HCT116 (cell line): ENCODE measurements around the gene ASAP2. TPM values are rescaled to one million over a fixed set of nuclear protein-coding genes. Genes with fewer than 3 reads are reported as not detected.

Source experiments
- ATAC-seq: fragments of 200-7000 bp; cut with Tn5 transposase; 2 replicates; pipeline ENCODE4 v1.9.1; 2020; ENCODE audit warnings: mild to moderate bottlenecking, moderate library complexity
- BruUV-seq: library from RNA; stranded (reverse); fragments of 400-500 nt; replicated peaks from 2 replicates; lab custom pipeline; 2021; lab: Mats Ljungman, UMichigan
- CTCF ChIA-PET: fragments of 300-600 bp; sonication (Branson Sonifier 250); formaldehyde crosslinking; loops from one replicate; lab custom pipeline; 2021; ENCODE audit warnings: antibody characterized with exemption; lab: Charles Lee
- POLR2A ChIA-PET: fragments of 300-600, 350-600 bp; sonication (Branson Sonifier 250); formaldehyde crosslinking; loops from one replicate; lab custom pipeline; 2021; ENCODE audit warnings: antibody characterized with exemption; lab: Charles Lee
- RAD21 ChIA-PET, 2 experiments: fragments of 300-600 bp; sonication (Branson Sonifier 250); formaldehyde crosslinking; loops; one replicate each; lab custom pipeline; 2023; ENCODE audit warnings: low total read pairs in 2 of 2; ENCODE audit not compliant: uncharacterized antibody in 2 of 2, unreplicated experiment in 2 of 2, low non-redundant PET in 1 of 2; lab: Charles Lee
- DNase-seq: peaks from one replicate; pipeline ENCODE4 v3.0.0-alpha.2; 2010; ENCODE audit warnings: low read depth, low spot score
- H2AFZ ChIP-seq: fragments of 200-600 bp; shearing (Covaris generic), sonication (generic); 2 replicates; pipeline ENCODE4 v1.6.1; 2017; ENCODE audit warnings: low read depth, mixed run types, mixed read lengths, antibody characterized with exemption, low read length; ENCODE audit not compliant: poor library complexity, severe bottlenecking
- H3K27ac ChIP-seq: 2 replicates; pipeline ENCODE4 v1.5.1; 2012; ENCODE audit warnings: low read depth, low read length
- H3K27me3 ChIP-seq: fragments of 200-600 bp; sonication (generic); 2 replicates; pipeline ENCODE4 v1.6.1; 2016; ENCODE audit warnings: mixed run types, low read length, mixed read lengths; ENCODE audit not compliant: insufficient read depth
- H3K36me3 ChIP-seq, 2 experiments: fragments of 200-500 bp in 1 of 2; fragments of 200-600 bp in 1 of 2; sonication (Bioruptor generic) in 1 of 2; sonication (generic) in 1 of 2; 2 replicates each; pipeline versions ENCODE4 v1.5.1 to v1.6.1; 2014 to 2016; ENCODE audit warnings: low read length in 2 of 2, inconsistent platforms in 1 of 2, mixed read lengths in 1 of 2, mixed run types in 1 of 2; ENCODE audit not compliant: insufficient read depth in 2 of 2, control insufficient read depth in 1 of 2
- H3K4me1 ChIP-seq, 2 experiments: fragments of 200-600 bp in 1 of 2; sonication (generic) in 1 of 2; 2 replicates each; pipeline versions ENCODE4 v1.5.1 to v1.6.1; 2012 to 2017; ENCODE audit warnings: low read length in 2 of 2, inconsistent platforms in 1 of 2, mild to moderate bottlenecking in 1 of 2, mixed read lengths in 1 of 2, mixed run types in 1 of 2, moderate library complexity in 1 of 2; ENCODE audit not compliant: insufficient read depth in 2 of 2, control insufficient read depth in 1 of 2
- H3K4me2 ChIP-seq: fragments of 200-600 bp; sonication (generic); 2 replicates; pipeline ENCODE4 v1.6.1; 2017; ENCODE audit warnings: mixed run types, low read length, mixed read lengths
- H3K4me3 ChIP-seq, 2 experiments: fragments of 200-600 bp in 1 of 2; sonication (generic) in 1 of 2; replicated peaks in 1 of 2; 2 replicates each; pipeline ENCODE4 v1.5.1; 2011 to 2016; ENCODE audit warnings: low read length in 2 of 2, control low read depth in 1 of 2, low read depth in 1 of 2, mild to moderate bottlenecking in 1 of 2, mixed read lengths in 1 of 2, mixed run types in 1 of 2
- H3K79me2 ChIP-seq: fragments of 200-600 bp; sonication (generic); 2 replicates; pipeline ENCODE4 v1.6.1; 2017; ENCODE audit warnings: mild to moderate bottlenecking, mixed run types, low read length, moderate library complexity, mixed read lengths; ENCODE audit not compliant: insufficient read depth
- H3K9ac ChIP-seq: fragments of 200-600 bp; sonication (generic); 2 replicates; pipeline ENCODE4 v1.6.1; 2016; ENCODE audit warnings: low read length, mixed read lengths
- H3K9me2 ChIP-seq: fragments of 200-600 bp; sonication (generic), shearing (Covaris generic); 2 replicates; pipeline ENCODE4 v1.6.1; 2017; ENCODE audit warnings: mixed run types, mild to moderate bottlenecking, moderate library complexity; ENCODE audit not compliant: insufficient read depth
- H3K9me3 ChIP-seq, 2 experiments: fragments of 200-500 bp in 1 of 2; fragments of 200-600 bp in 1 of 2; sonication (Bioruptor generic) in 1 of 2; sonication (generic) in 1 of 2; 2 replicates each; pipeline ENCODE4 v1.6.1; 2014 to 2017; ENCODE audit warnings: low read length in 2 of 2, mixed read lengths in 2 of 2, inconsistent platforms in 1 of 2, low read depth in 1 of 2, mild to moderate bottlenecking in 1 of 2, mixed run types in 1 of 2, moderate library complexity in 1 of 2; ENCODE audit not compliant: control insufficient read depth in 1 of 2, insufficient read depth in 1 of 2
- H4K20me1 ChIP-seq: fragments of 200-600 bp; sonication (generic), shearing (Covaris generic); 2 replicates; pipeline ENCODE4 v1.6.1; 2017; ENCODE audit warnings: mixed run types, mild to moderate bottlenecking, moderate library complexity; ENCODE audit not compliant: insufficient read depth
- CEBPB ChIP-seq: IDR thresholded peaks from 2 replicates; pipeline ENCODE4 v1.6.1; 2012; ENCODE audit warnings: low read depth
- EGR1 ChIP-seq: IDR thresholded peaks from 2 replicates; pipeline ENCODE4 v1.6.1; 2012; ENCODE audit warnings: low read depth
- EZH2 ChIP-seq: fragments of 200-600 bp; sonication (generic); IDR thresholded peaks from 2 replicates; pipeline ENCODE4 v1.6.1; 2017; ENCODE audit warnings: antibody characterized with exemption, mixed run types
- EZH2phosphoT487 ChIP-seq: fragments of 200-600 bp; IDR thresholded peaks from 2 replicates; pipeline ENCODE4 v1.6.1; 2018; ENCODE audit warnings: antibody characterized with exemption, borderline replicate concordance
- FOSL1 ChIP-seq: IDR thresholded peaks from 2 replicates; pipeline ENCODE4 v1.6.1; 2012; ENCODE audit warnings: low read depth
- POLR2A ChIP-seq: IDR thresholded peaks from 2 replicates; pipeline ENCODE4 v1.7.0; 2011; ENCODE audit warnings: borderline replicate concordance; ENCODE audit not compliant: insufficient read depth, insufficient read length; ENCODE audit errors: extremely low read depth
- SIN3A ChIP-seq: IDR thresholded peaks from 2 replicates; pipeline ENCODE4 v1.6.1; 2012; ENCODE audit warnings: low read depth
- SP1 ChIP-seq: IDR thresholded peaks from 2 replicates; pipeline ENCODE4 v1.6.1; 2012; ENCODE audit warnings: low read depth
- TCF7L2 ChIP-seq: IDR thresholded peaks from 2 replicates; pipeline ENCODE4 v1.7.0; 2011; ENCODE audit warnings: borderline replicate concordance, inconsistent platforms; ENCODE audit not compliant: insufficient read depth, insufficient read length; ENCODE audit errors: extremely low read depth
- ZNF274 ChIP-seq: fragments of 200-500 bp; sonication (Bioruptor generic); IDR thresholded peaks from 2 replicates; pipeline ENCODE4 v1.6.1; 2014; ENCODE audit warnings: mild to moderate bottlenecking, low read depth, low read length, inconsistent platforms
- intact Hi-C: fragments of 100-400 bp; cut with micrococcal nuclease; formaldehyde crosslinking; loops from 2 replicates; pipeline ENCODE4 v1.10.0; 2022
- total RNA-seq: library from RNA; stranded (reverse); gene quantifications from one replicate; pipeline ENCODE4 v1.2.1, GENCODE V29; 2021; ENCODE audit not compliant: unreplicated experiment
- TF ChIP-seq, protein P1 (sequence below): IDR thresholded peaks from 2 replicates; pipeline ENCODE4 v1.6.1; 2012
- TF ChIP-seq, protein P2 (sequence below), 3 experiments: fragments of 200-600 bp in 1 of 3; sonication (generic) in 1 of 3; IDR thresholded peaks in 2 of 3; conservative IDR thresholded peaks in 1 of 3; 2 replicates each; pipeline ENCODE4 v1.5.1; 2012 to 2017; ENCODE audit warnings: low read depth in 2 of 3, low read length in 2 of 3, antibody characterized with exemption in 1 of 3, borderline replicate concordance in 1 of 3, control low read depth in 1 of 3, mild to moderate bottlenecking in 1 of 3, mixed read lengths in 1 of 3, mixed run types in 1 of 3, moderate library complexity in 1 of 3; ENCODE audit not compliant: insufficient read depth in 1 of 3
- TF ChIP-seq, protein P3 (sequence below): IDR thresholded peaks from 2 replicates; pipeline ENCODE4 v1.6.1; 2011; ENCODE audit warnings: mild to moderate bottlenecking, low read length, moderate library complexity; ENCODE audit not compliant: insufficient replicate concordance; ENCODE audit errors: extremely low read depth
- TF ChIP-seq, protein P4 (sequence below): IDR thresholded peaks from 2 replicates; pipeline ENCODE4 v1.6.1; 2012
- TF ChIP-seq, protein P5 (sequence below): IDR thresholded peaks from 2 replicates; pipeline ENCODE4 v1.6.1; 2012; ENCODE audit warnings: low read depth

Gene ASAP2
- total RNA-seq, 1 experiment from 2014 or later: 16.5 TPM

DNA sequence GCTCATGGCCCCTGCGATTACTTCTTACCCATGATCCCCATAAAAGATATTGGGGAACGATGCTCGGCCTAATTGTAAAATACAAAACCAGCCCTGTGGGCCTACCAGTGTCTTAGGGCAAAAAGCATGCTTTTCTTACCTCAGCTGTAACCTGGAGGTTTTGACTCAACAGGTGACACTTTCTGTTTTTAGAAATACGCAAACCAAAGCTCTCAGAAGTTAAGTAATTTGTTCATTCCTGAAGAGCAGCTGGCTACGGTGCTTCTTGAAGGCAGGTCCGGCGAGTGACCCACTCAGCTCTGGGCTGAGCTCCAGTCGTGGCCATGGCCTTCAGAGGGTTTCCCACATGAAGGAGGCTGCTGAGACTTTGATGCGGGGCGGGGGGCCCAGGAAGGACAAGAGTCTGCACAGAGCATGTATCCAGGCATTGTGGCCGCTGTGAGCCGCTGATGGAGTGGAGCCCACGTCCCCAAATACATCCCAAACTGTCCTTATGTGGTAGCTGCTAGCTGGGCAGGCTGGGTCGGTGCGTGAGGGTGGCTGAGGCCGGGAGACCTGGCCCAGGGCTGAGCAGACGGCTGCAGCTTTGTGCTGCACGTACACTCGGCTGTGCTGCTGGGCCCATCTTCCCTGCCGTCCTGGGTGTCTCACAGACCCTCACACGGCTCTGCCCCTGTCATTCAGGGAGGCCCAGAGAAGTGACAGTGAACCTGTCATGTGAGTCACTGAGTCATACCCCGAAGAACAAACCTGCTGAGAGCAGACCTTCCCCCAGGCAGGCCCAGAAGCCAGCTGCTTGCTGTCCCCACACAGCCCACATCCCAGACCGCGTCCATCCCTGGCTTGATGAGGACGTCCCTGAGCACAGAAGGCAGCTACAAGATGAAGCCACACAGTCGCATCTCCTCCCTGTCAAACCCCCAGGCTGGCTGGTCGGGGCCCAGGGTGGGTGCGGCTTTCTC is 182.6 kb downstream of the ASAP2 start:
- no peaks in the 10 kb centered on the region for H3K9me3 ChIP-seq
- intact Hi-C loops: no loop called here
- TF ChIP-seq SIN3A (no peak), SP1 (no peak), TCF7L2 (no peak), ZNF274 (no peak), CEBPB (no peak), FOSL1 (no peak), POLR2A (no peak), EGR1 (no peak), EZH2 (no peak), EZH2phosphoT487 (no peak)
- TF ChIP-seq, protein P1, sequence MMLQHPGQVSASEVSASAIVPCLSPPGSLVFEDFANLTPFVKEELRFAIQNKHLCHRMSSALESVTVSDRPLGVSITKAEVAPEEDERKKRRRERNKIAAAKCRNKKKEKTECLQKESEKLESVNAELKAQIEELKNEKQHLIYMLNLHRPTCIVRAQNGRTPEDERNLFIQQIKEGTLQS: no peak
- TF ChIP-seq, protein P2, sequence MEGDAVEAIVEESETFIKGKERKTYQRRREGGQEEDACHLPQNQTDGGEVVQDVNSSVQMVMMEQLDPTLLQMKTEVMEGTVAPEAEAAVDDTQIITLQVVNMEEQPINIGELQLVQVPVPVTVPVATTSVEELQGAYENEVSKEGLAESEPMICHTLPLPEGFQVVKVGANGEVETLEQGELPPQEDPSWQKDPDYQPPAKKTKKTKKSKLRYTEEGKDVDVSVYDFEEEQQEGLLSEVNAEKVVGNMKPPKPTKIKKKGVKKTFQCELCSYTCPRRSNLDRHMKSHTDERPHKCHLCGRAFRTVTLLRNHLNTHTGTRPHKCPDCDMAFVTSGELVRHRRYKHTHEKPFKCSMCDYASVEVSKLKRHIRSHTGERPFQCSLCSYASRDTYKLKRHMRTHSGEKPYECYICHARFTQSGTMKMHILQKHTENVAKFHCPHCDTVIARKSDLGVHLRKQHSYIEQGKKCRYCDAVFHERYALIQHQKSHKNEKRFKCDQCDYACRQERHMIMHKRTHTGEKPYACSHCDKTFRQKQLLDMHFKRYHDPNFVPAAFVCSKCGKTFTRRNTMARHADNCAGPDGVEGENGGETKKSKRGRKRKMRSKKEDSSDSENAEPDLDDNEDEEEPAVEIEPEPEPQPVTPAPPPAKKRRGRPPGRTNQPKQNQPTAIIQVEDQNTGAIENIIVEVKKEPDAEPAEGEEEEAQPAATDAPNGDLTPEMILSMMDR (IDR thresholded peaks at IDR 0.05 in 2 of 3, conservative IDR thresholded peaks at IDR 0.05 in 1 of 3; ENCODE audit: borderline replicate concordance in 1 of 3, insufficient read depth in 1 of 3, low read depth in 2 of 3, low read length in 2 of 3): no peak
- TF ChIP-seq, protein P3, sequence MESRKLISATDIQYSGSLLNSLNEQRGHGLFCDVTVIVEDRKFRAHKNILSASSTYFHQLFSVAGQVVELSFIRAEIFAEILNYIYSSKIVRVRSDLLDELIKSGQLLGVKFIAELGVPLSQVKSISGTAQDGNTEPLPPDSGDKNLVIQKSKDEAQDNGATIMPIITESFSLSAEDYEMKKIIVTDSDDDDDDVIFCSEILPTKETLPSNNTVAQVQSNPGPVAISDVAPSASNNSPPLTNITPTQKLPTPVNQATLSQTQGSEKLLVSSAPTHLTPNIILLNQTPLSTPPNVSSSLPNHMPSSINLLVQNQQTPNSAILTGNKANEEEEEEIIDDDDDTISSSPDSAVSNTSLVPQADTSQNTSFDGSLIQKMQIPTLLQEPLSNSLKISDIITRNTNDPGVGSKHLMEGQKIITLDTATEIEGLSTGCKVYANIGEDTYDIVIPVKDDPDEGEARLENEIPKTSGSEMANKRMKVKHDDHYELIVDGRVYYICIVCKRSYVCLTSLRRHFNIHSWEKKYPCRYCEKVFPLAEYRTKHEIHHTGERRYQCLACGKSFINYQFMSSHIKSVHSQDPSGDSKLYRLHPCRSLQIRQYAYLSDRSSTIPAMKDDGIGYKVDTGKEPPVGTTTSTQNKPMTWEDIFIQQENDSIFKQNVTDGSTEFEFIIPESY: no peak
- TF ChIP-seq, protein P4, sequence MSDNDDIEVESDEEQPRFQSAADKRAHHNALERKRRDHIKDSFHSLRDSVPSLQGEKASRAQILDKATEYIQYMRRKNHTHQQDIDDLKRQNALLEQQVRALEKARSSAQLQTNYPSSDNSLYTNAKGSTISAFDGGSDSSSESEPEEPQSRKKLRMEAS: no peak
- TF ChIP-seq, protein P5, sequence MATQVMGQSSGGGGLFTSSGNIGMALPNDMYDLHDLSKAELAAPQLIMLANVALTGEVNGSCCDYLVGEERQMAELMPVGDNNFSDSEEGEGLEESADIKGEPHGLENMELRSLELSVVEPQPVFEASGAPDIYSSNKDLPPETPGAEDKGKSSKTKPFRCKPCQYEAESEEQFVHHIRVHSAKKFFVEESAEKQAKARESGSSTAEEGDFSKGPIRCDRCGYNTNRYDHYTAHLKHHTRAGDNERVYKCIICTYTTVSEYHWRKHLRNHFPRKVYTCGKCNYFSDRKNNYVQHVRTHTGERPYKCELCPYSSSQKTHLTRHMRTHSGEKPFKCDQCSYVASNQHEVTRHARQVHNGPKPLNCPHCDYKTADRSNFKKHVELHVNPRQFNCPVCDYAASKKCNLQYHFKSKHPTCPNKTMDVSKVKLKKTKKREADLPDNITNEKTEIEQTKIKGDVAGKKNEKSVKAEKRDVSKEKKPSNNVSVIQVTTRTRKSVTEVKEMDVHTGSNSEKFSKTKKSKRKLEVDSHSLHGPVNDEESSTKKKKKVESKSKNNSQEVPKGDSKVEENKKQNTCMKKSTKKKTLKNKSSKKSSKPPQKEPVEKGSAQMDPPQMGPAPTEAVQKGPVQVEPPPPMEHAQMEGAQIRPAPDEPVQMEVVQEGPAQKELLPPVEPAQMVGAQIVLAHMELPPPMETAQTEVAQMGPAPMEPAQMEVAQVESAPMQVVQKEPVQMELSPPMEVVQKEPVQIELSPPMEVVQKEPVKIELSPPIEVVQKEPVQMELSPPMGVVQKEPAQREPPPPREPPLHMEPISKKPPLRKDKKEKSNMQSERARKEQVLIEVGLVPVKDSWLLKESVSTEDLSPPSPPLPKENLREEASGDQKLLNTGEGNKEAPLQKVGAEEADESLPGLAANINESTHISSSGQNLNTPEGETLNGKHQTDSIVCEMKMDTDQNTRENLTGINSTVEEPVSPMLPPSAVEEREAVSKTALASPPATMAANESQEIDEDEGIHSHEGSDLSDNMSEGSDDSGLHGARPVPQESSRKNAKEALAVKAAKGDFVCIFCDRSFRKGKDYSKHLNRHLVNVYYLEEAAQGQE: no peak
- no peak overlapping the region for H3K9ac ChIP-seq
- no TSS peak for BruUV-seq
- no peaks in the 10 kb centered on the region for H3K79me2 ChIP-seq
- H3K36me3 ChIP-seq: peaks cover 0 to 4% of the 10 kb centered on the region in 2 experiments; a peak in 1 of 4 replicates
- peaks cover 20 to 32% of the 10 kb centered on the region in 2 experiments for H3K4me1 ChIP-seq
- DNase-seq (no peak), ATAC-seq (no peak)
- H3K4me2 ChIP-seq: no peak overlapping the region
- ChIA-PET RAD21 (no interaction called here), CTCF (no interaction called here), POLR2A (no interaction called here)
- no peaks in the 10 kb centered on the region for H3K27me3 ChIP-seq
- H3K4me3 ChIP-seq: no peak overlapping the region
- H2AFZ ChIP-seq: no peak overlapping the region
- no peaks in the 10 kb centered on the region for H3K9me2 ChIP-seq
- H3K27ac ChIP-seq: no peak overlapping the region
- no peaks in the 10 kb centered on the region for H4K20me1 ChIP-seq
